ENCODE results near the gene TRIM67.

DNA sequence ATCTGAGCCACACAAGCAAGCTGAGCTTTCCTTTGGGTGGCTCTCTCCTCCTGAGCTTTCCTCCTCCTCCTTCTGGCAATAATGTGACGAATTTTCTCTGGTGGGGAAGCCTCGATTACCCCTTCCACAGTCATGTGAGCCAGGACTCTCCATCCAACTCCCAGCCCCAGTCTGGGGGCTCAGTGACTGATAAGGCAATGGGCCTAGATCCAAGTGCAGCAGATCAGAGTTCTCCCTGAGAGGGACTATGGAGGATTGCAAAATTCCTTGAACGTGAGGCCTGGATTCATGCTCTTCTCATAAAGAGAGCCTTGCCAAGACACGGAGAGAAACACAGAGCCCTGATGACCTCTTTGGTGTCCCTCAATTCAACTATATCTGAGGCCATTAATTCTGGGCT lies 31.3 kb upstream of the TRIM67 start:
- TF ChIP-seq EP300 (IDR thresholded peaks at IDR 0.05), result no peak
- TF ChIP-seq, protein P1, sequence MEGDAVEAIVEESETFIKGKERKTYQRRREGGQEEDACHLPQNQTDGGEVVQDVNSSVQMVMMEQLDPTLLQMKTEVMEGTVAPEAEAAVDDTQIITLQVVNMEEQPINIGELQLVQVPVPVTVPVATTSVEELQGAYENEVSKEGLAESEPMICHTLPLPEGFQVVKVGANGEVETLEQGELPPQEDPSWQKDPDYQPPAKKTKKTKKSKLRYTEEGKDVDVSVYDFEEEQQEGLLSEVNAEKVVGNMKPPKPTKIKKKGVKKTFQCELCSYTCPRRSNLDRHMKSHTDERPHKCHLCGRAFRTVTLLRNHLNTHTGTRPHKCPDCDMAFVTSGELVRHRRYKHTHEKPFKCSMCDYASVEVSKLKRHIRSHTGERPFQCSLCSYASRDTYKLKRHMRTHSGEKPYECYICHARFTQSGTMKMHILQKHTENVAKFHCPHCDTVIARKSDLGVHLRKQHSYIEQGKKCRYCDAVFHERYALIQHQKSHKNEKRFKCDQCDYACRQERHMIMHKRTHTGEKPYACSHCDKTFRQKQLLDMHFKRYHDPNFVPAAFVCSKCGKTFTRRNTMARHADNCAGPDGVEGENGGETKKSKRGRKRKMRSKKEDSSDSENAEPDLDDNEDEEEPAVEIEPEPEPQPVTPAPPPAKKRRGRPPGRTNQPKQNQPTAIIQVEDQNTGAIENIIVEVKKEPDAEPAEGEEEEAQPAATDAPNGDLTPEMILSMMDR (IDR thresholded peaks at IDR 0.05), result no peak
